ENCODE measurements around the gene PRSS2. TPM values are rescaled to one million over a fixed set of nuclear protein-coding genes. Genes with fewer than 3 reads are reported as not detected.

The PRSS2 gene
- total and polyA plus RNA-seq, 7 experiments from 2014 or later = not detected

DNA sequence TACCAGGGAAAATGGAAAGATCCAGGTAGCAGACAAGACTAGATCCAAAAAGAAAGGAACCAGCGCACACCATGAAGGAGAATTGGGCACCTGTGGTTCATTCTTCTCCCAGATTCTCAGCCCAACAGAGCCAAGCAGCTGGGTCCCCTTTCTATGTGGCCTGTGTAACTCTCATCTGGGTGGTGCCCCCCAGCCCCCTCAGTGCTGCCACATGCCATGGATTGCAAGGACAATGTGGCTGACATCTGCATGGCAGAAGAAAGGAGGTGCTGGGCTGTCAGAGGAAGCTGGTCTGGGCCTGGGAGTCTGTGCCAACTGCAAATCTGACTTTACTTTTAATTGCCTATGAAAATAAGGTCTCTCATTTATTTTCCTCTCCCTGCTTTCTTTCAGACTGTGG, 21.4 kb downstream of the PRSS2 start:
- H3K4me1 Mint-ChIP-seq = peaks cover 18 to 43% (median 39%) of the 10 kb centered on the region in 7 donors

DNA sequence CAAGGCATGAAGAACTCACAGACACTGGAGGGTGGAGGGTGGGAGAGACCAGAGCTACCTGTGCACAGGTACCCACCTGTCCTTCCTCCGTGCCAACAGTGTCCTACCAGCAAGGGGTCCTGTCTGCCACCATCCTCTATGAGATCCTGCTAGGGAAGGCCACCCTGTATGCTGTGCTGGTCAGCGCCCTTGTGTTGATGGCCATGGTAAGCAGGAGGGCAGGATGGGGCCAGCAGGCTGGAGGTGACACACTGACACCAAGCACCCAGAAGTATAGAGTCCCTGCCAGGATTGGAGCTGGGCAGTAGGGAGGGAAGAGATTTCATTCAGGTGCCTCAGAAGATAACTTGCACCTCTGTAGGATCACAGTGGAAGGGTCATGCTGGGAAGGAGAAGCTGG, 21.8 kb downstream of the PRSS2 start:
- no peaks in the 10 kb centered on the region for H3K9me3 ChIP-seq (ENCODE audit: control insufficient read depth in 2 of 3, low read length in 3 of 3)
- Mint-ChIP-seq H3K4me3 (peak overlapping the region; percentile 91 to 100 (median 98)), H3K27ac (peak overlapping the region; percentile 99 to 100 (median 100)), H3K36me3 (peaks cover 10 to 74% (median 61%) of the 10 kb centered on the region in 5 donors), H3K4me1 (peaks cover 18 to 43% (median 39%) of the 10 kb centered on the region in 7 donors), H3K27me3 (peaks cover 0 to 4% (median 0%) of the 10 kb centered on the region in 5 donors), H3K9me3 (peaks cover 0 to 10% (median 0%) of the 10 kb centered on the region in 11 donors)
- ATAC-seq (no peak), DNase-seq (peak in 1 of 9 donors; percentile 2)
- peaks cover 25 to 28% of the 10 kb centered on the region in 2 donors for H3K4me1 ChIP-seq (ENCODE audit: control insufficient read depth in 2 of 2, insufficient read depth in 2 of 2, low read length in 2 of 2)
- POLR2A ChIA-PET = interaction anchor here (0.9 to 33.1 kb wide), 7 partner anchors 5 to 598 kb away, joined by 3 to 5102 read pairs (median 4); no protein-coding TSS in a partner anchor
- CTCF ChIA-PET = interaction anchor here (13.3 kb wide), 1 partner anchor 17 kb away, joined by 314 read pairs; no protein-coding TSS in a partner anchor
- peak overlapping the region; percentile 37 for H3K4me3 ChIP-seq (ENCODE audit: low read length)
- H3K27ac ChIP-seq (ENCODE audit: low read depth, low read length) = peak overlapping the region; percentile 98
- no peaks in the 10 kb centered on the region for H3K27me3 ChIP-seq (ENCODE audit: control insufficient read depth in 2 of 2, insufficient read depth in 2 of 2, low read length in 2 of 2)
- intact Hi-C loops (cut with micrococcal nuclease) = no loop called here
- peaks cover 0 to 39% (median 0%) of the 10 kb centered on the region in 3 experiments for H3K36me3 ChIP-seq (ENCODE audit: control insufficient read depth in 2 of 3, insufficient read depth in 3 of 3, low read length in 3 of 3)

More for the DNA sequence above, 21.4 kb downstream of the PRSS2 start:
- Mint-ChIP-seq H3K27me3 (peaks cover 0 to 3% (median 0%) of the 10 kb centered on the region in 5 donors), H3K9me3 (peaks cover 0 to 9% (median 0%) of the 10 kb centered on the region in 11 donors), H3K4me3 (peak overlapping the region; percentile 91 to 100 (median 98)), H3K27ac (peak overlapping the region; percentile 99 to 100 (median 100)), H3K36me3 (peaks cover 5 to 74% (median 63%) of the 10 kb centered on the region in 5 donors)
- POLR2A ChIA-PET = interaction anchor here (0.9 to 33.1 kb wide), 8 partner anchors 15 to 599 kb away, joined by 3 to 5102 read pairs (median 6); no protein-coding TSS in a partner anchor
- ATAC-seq (no peak), DNase-seq (peak in 2 of 9 donors; percentile 2 to 8)
- Histone ChIP-seq H3K4me3 (ENCODE audit: low read length) (peak overlapping the region; percentile 37), H3K4me1 (ENCODE audit: control insufficient read depth in 2 of 2, insufficient read depth in 2 of 2, low read length in 2 of 2) (peaks cover 25 to 28% of the 10 kb centered on the region in 2 donors), H3K9me3 (ENCODE audit: control insufficient read depth in 2 of 3, low read length in 3 of 3) (no peaks in the 10 kb centered on the region), H3K36me3 (ENCODE audit: control insufficient read depth in 2 of 3, insufficient read depth in 3 of 3, low read length in 3 of 3) (peaks cover 0 to 39% (median 0%) of the 10 kb centered on the region in 3 experiments), H3K27ac (ENCODE audit: low read depth, low read length) (peak overlapping the region; percentile 98), H3K27me3 (ENCODE audit: control insufficient read depth in 2 of 2, insufficient read depth in 2 of 2, low read length in 2 of 2) (no peaks in the 10 kb centered on the region)
- CTCF ChIA-PET = interaction anchor here (13.3 kb wide), 1 partner anchor 17 kb away, joined by 314 read pairs; no protein-coding TSS in a partner anchor
- intact Hi-C loops (cut with micrococcal nuclease) = no loop called here

- peaks cover 25 to 28% of the 10 kb centered on the region in 2 donors for H3K4me1 ChIP-seq (ENCODE audit: control insufficient read depth in 2 of 2, insufficient read depth in 2 of 2, low read length in 2 of 2)
- peaks cover 0 to 42% (median 3%) of the 10 kb centered on the region in 3 experiments for H3K36me3 ChIP-seq (ENCODE audit: control insufficient read depth in 2 of 3, insufficient read depth in 3 of 3, low read length in 3 of 3)
- Mint-ChIP-seq H3K9me3 (peaks cover 0 to 14% (median 0%) of the 10 kb centered on the region in 11 donors), H3K4me3 (peak overlapping the region; percentile 91 to 100 (median 98)), H3K4me1 (peaks cover 18 to 43% (median 39%) of the 10 kb centered on the region in 7 donors), H3K36me3 (peaks cover 12 to 74% (median 61%) of the 10 kb centered on the region in 5 donors), H3K27me3 (peaks cover 0 to 5% (median 0%) of the 10 kb centered on the region in 5 donors), H3K27ac (peak overlapping the region; percentile 99 to 100 (median 100))
- CTCF ChIA-PET = interaction anchor here (13.3 kb wide), 1 partner anchor 16 kb away, joined by 314 read pairs; no protein-coding TSS in a partner anchor
- POLR2A ChIA-PET = interaction anchor here (0.5 to 33.1 kb wide), 10 partner anchors 4 to 598 kb away, joined by 3 to 5102 read pairs (median 4); no protein-coding TSS in a partner anchor
- DNase-seq (no peak), ATAC-seq (no peak)
- H3K27ac ChIP-seq (ENCODE audit: low read depth, low read length) = peak overlapping the region; percentile 98
- H3K4me3 ChIP-seq (ENCODE audit: low read length) = no peak overlapping the region
- H3K9me3 ChIP-seq (ENCODE audit: control insufficient read depth in 2 of 3, low read length in 3 of 3) = no peaks in the 10 kb centered on the region
- intact Hi-C loops (cut with micrococcal nuclease) = no loop called here
- no peaks in the 10 kb centered on the region for H3K27me3 ChIP-seq (ENCODE audit: control insufficient read depth in 2 of 2, insufficient read depth in 2 of 2, low read length in 2 of 2)
Observed at GRCh38 chr7:142793156-142793555, 22.4 kb downstream of the PRSS2 start.

DNA sequence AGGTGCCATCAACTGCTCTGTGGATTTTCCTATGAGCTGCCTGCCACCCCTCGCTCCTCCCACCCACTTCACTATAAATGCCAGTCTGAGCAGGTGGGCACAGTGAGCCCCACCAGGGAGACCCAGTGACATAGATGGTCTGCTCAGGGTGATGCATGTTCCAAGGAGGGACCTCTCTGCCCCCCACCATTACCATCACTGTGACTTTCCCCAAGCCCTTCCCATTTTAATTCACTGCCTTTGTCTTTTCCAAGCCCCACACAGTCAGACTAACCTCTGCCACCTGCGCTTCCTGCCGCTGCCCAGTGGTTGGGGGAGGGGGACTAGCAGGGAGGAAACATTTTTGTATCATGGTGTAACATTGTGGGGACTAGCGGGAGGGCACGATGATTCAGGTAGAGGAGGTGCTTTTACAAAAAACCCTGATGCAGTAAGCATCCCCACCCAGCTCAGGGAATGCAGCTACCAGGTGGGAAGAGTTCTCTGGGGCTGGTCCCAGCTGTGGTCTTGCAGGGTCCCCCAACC, 24.6 kb downstream of the PRSS2 start:
- Mint-ChIP-seq H3K27me3 (peaks cover 0 to 2% (median 0%) of the 10 kb centered on the region in 5 donors), H3K36me3 (peaks cover 14 to 73% (median 62%) of the 10 kb centered on the region in 5 donors), H3K4me1 (peaks cover 26 to 63% (median 56%) of the 10 kb centered on the region in 7 donors), H3K4me3 (peak overlapping the region; percentile 95 to 100 (median 99)), H3K9me3 (peaks cover 0 to 12% (median 0%) of the 10 kb centered on the region in 11 donors), H3K27ac (peak overlapping the region; percentile 99 to 100 (median 100))
- peaks cover 0 to 36% (median 5%) of the 10 kb centered on the region in 3 experiments for H3K36me3 ChIP-seq (ENCODE audit: control insufficient read depth in 2 of 3, insufficient read depth in 3 of 3, low read length in 3 of 3)
- H3K4me1 ChIP-seq (ENCODE audit: control insufficient read depth in 2 of 2, insufficient read depth in 2 of 2, low read length in 2 of 2) = peaks cover 30 to 35% of the 10 kb centered on the region in 2 donors
- CTCF ChIA-PET = interaction anchor here (0.9 to 13.3 kb wide), 2 partner anchors 10 to 14 kb away, joined by 3 to 314 read pairs; no protein-coding TSS in a partner anchor
- no peaks in the 10 kb centered on the region for H3K27me3 ChIP-seq (ENCODE audit: control insufficient read depth in 2 of 2, insufficient read depth in 2 of 2, low read length in 2 of 2)
- DNase-seq (peak in 8 of 9 donors; percentile 57 to 80 (median 71)), ATAC-seq (peak; percentile 44)
- intact Hi-C loops (cut with micrococcal nuclease) = loop anchor here (5.0 kb wide), 2 partner anchors 178 to 403 kb away; no protein-coding TSS in a partner anchor
- POLR2A ChIA-PET = interaction anchor here (0.7 to 33.1 kb wide), 9 partner anchors 2 to 488 kb away, joined by 3 to 5102 read pairs (median 70); no protein-coding TSS in a partner anchor
- H3K9me3 ChIP-seq (ENCODE audit: control insufficient read depth in 2 of 3, low read length in 3 of 3) = no peaks in the 10 kb centered on the region
- peak overlapping the region; percentile 83 for H3K4me3 ChIP-seq (ENCODE audit: low read length)
- H3K27ac ChIP-seq (ENCODE audit: low read depth, low read length) = peak overlapping the region; percentile 98

- Mint-ChIP-seq H3K4me1 (peaks cover 28 to 69% (median 62%) of the 10 kb centered on the region in 7 donors), H3K27me3 (peaks cover 0 to 2% (median 0%) of the 10 kb centered on the region in 5 donors), H3K27ac (peak overlapping the region; percentile 99 to 100 (median 100)), H3K4me3 (peak overlapping the region; percentile 95 to 100 (median 99)), H3K9me3 (peaks cover 0 to 12% (median 0%) of the 10 kb centered on the region in 11 donors), H3K36me3 (peaks cover 14 to 75% (median 63%) of the 10 kb centered on the region in 5 donors)
- ChIA-PET POLR2A (interaction anchor here (1.2 to 33.1 kb wide), 23 partner anchors 1 to 588 kb away, joined by 3 to 5102 read pairs (median 28); partner anchors contain the start of gene EPHB6), CTCF (interaction anchor here (0.9 to 13.3 kb wide), 5 partner anchors 8 to 14 kb away, joined by 3 to 314 read pairs (median 16); no protein-coding TSS in a partner anchor)
- DNase-seq (peak in 1 of 9 donors; percentile 11), ATAC-seq (no peak)
- Histone ChIP-seq H3K9me3 (ENCODE audit: control insufficient read depth in 2 of 3, low read length in 3 of 3) (no peaks in the 10 kb centered on the region), H3K36me3 (ENCODE audit: control insufficient read depth in 2 of 3, insufficient read depth in 3 of 3, low read length in 3 of 3) (peaks cover 0 to 36% (median 5%) of the 10 kb centered on the region in 3 experiments), H3K27me3 (ENCODE audit: control insufficient read depth in 2 of 2, insufficient read depth in 2 of 2, low read length in 2 of 2) (no peaks in the 10 kb centered on the region), H3K4me3 (ENCODE audit: low read length) (peak overlapping the region; percentile 83), H3K4me1 (ENCODE audit: control insufficient read depth in 2 of 2, insufficient read depth in 2 of 2, low read length in 2 of 2) (peaks cover 36 to 42% of the 10 kb centered on the region in 2 donors), H3K27ac (ENCODE audit: low read depth, low read length) (peak overlapping the region; percentile 98)
- intact Hi-C loops (cut with micrococcal nuclease) = loop anchor here (5.0 kb wide), 2 partner anchors 179 to 404 kb away; no protein-coding TSS in a partner anchor
Observed at GRCh38 chr7:142796001-142796500, 25.3 kb downstream of the PRSS2 start.
